ENCODE measurements around the gene COL5A1. TPM values are rescaled to one million over a fixed set of nuclear protein-coding genes. Genes with fewer than 3 reads are reported as not detected.

Gene COL5A1
- total and polyA plus RNA-seq, 2 experiments from 2014 or later, result 2.5 to 13.1 TPM

GRCh38 chr9:134884492-134884891 lies 242.9 kb downstream of the COL5A1 start:
- TF ChIP-seq NANOG (IDR thresholded peaks at IDR 0.05; ENCODE audit: borderline replicate concordance) (no peak), ZNF114 (CRISPR knock-in tag; IDR thresholded peaks at IDR 0.05) (no peak), STAT1 (IDR thresholded peaks at IDR 0.05; ENCODE audit: unreplicated experiment) (no peak), CTCF (conservative IDR thresholded peaks at IDR 0.05; ENCODE audit: low read depth in 2 of 2) (no peak), REST (IDR thresholded peaks at IDR 0.05; ENCODE audit: unreplicated experiment) (no peak), EZH2phosphoT487 (IDR thresholded peaks at IDR 0.05; ENCODE audit: unreplicated experiment) (no peak), ZNF331 (CRISPR knock-in tag; IDR thresholded peaks at IDR 0.05; ENCODE audit: low read depth) (no peak), CREB1 (CRISPR knock-in tag; IDR thresholded peaks at IDR 0.05; ENCODE audit: low read depth) (no peak), JUNB (IDR thresholded peaks at IDR 0.05; ENCODE audit: unreplicated experiment) (no peak), POLR2AphosphoS5 (IDR thresholded peaks at IDR 0.05; ENCODE audit: low read depth) (no peak)
- ATAC-seq (no peak), DNase-seq (ENCODE audit: low spot score) (no peak)
- no peaks in the 10 kb centered on the region for H3K9me2 ChIP-seq (ENCODE audit: insufficient read depth)
- H3K27ac Mint-ChIP-seq, result no peak overlapping the region
- H3K4me1 ChIP-seq (ENCODE audit: insufficient read depth), result no peaks in the 10 kb centered on the region
- no peaks in the 10 kb centered on the region for H3K4me1 Mint-ChIP-seq
- H3F3A ChIP-seq (replicated peaks; ENCODE audit: low read depth), result no peaks in the 10 kb centered on the region
- no peaks in the 10 kb centered on the region for H3K36me3 Mint-ChIP-seq (ENCODE audit: low read depth)
- no peaks in the 10 kb centered on the region for H3K79me2 ChIP-seq (replicated peaks; ENCODE audit: insufficient read depth)
- no peaks in the 10 kb centered on the region for H3K36me3 ChIP-seq (ENCODE audit: insufficient read depth)
- no peak overlapping the region for H3K4me3 Mint-ChIP-seq
- no peaks in the 10 kb centered on the region for H3K27me3 ChIP-seq (ENCODE audit: insufficient read depth)
- no peak overlapping the region for H3K4me2 ChIP-seq
- peaks cover 3% of the 10 kb centered on the region for H3K27me3 Mint-ChIP-seq (ENCODE audit: insufficient read depth, low read depth, poor library complexity)
- H4K20me1 ChIP-seq (replicated peaks; ENCODE audit: insufficient read depth), result no peaks in the 10 kb centered on the region
- H3K4me3 ChIP-seq, result no peak overlapping the region
- H3K27ac ChIP-seq (ENCODE audit: low read depth), result no peak overlapping the region
- no peak overlapping the region for H2AFZ ChIP-seq
- H3K9me3 Mint-ChIP-seq, result no peaks in the 10 kb centered on the region

- no peaks in the 10 kb centered on the region for H4K20me1 ChIP-seq (replicated peaks; ENCODE audit: insufficient read depth)
- H2AFZ ChIP-seq, result no peak overlapping the region
- DNase-seq (ENCODE audit: low spot score) (no peak), ATAC-seq (no peak)
- no peaks in the 10 kb centered on the region for H3K4me1 ChIP-seq (ENCODE audit: insufficient read depth)
- no peak overlapping the region for H3K27ac ChIP-seq (ENCODE audit: low read depth)
- no peak overlapping the region for H3K4me2 ChIP-seq
- Mint-ChIP-seq H3K4me3 (no peak overlapping the region), H3K9me3 (no peaks in the 10 kb centered on the region), H3K36me3 (ENCODE audit: low read depth) (no peaks in the 10 kb centered on the region), H3K27me3 (ENCODE audit: insufficient read depth, low read depth, poor library complexity) (peaks cover 3% of the 10 kb centered on the region), H3K27ac (no peak overlapping the region), H3K4me1 (no peaks in the 10 kb centered on the region)
- no peak overlapping the region for H3K4me3 ChIP-seq
- no peaks in the 10 kb centered on the region for H3K27me3 ChIP-seq (ENCODE audit: insufficient read depth)
- no peaks in the 10 kb centered on the region for H3K36me3 ChIP-seq (ENCODE audit: insufficient read depth)
- no peaks in the 10 kb centered on the region for H3F3A ChIP-seq (replicated peaks; ENCODE audit: low read depth)
- no peaks in the 10 kb centered on the region for H3K79me2 ChIP-seq (replicated peaks; ENCODE audit: insufficient read depth)
- H3K9me2 ChIP-seq (ENCODE audit: insufficient read depth), result no peaks in the 10 kb centered on the region
- TF ChIP-seq EZH2 (IDR thresholded peaks at IDR 0.05; ENCODE audit: low read depth, unreplicated experiment) (no peak), POLR2AphosphoS5 (IDR thresholded peaks at IDR 0.05; ENCODE audit: low read depth) (no peak), JUNB (IDR thresholded peaks at IDR 0.05; ENCODE audit: unreplicated experiment) (no peak), STAT1 (IDR thresholded peaks at IDR 0.05; ENCODE audit: unreplicated experiment) (no peak)
Measured at GRCh38 chr9:134885001-134885678, 243.5 kb downstream of the COL5A1 start.

Data from GM23338 (cell line).